Keratinocyte (primary cell): ENCODE data around the gene TIE1.

Source experiments
- CTCF ChIP-seq, 3 experiments: IDR thresholded peaks in 1 of 3; conservative IDR thresholded peaks in 1 of 3; optimal IDR thresholded peaks in 1 of 3; 2 replicates in 2 of 3; 3 replicates in 1 of 3; pipeline versions ENCODE3 to v1.5.1; 2011; ENCODE audit warnings: low read length in 3 of 3, mild to moderate bottlenecking in 3 of 3, moderate library complexity in 2 of 3, control low read depth in 1 of 3, inconsistent platforms in 1 of 3; ENCODE audit not compliant: insufficient read depth in 2 of 3; ENCODE audit errors: extremely low read depth in 1 of 3
- EZH2 ChIP-seq: IDR thresholded peaks from one replicate; pipeline ENCODE4 v1.6.1; 2012; ENCODE audit warnings: inconsistent platforms, mild to moderate bottlenecking, low read length, moderate library complexity

DNA sequence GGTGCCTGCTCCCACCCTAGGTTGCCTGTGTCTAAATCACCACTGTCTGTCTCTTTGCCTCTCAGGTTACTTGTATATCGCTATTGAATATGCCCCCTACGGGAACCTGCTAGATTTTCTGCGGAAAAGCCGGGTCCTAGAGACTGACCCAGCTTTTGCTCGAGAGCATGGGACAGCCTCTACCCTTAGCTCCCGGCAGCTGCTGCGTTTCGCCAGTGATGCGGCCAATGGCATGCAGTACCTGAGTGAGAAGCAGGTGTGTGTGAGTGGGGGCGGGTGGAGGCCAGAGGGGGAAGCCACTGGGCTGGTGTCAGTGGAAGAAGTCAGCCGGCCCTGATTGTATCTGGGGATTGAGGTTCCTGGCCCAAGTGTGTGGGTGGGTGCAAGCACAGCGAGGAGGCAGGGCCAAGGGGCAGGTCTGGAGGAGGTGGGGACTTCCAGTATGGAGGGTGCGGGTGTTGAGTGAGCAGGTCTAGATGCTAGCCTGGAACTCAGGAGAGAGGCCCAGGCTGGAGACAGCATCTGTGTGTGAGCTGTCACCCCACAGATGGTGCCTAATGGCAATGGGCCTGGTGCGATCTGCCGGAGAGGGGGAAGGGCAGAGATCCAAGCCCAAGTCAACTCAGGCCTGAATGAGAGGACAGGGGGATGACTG, 17.2 kb downstream of the TIE1 start:
- TF ChIP-seq CTCF (optimal IDR thresholded peaks at IDR 0.05 in 1 of 3, IDR thresholded peaks at IDR 0.05 in 1 of 3, conservative IDR thresholded peaks at IDR 0.05 in 1 of 3; ENCODE audit: extremely low read depth in 1 of 3, insufficient read depth in 2 of 3, low read length in 3 of 3) = no peak
- TF ChIP-seq EZH2 = no peak
